Measurements from ENCODE around the gene BACH2. TPM values are rescaled to one million over a fixed set of nuclear protein-coding genes. Genes with fewer than 3 reads are reported as not detected.
"Not testable (repeated sequence)": the region's sequence is repeated elsewhere in the genome, so short reads cannot be mapped to it uniquely, and the experiment has no call there.

BACH2 gene
- polyA plus RNA-seq, 1 donor = 4.9 TPM

GRCh38 chr6:89971338-89972024, 325.2 kb downstream of the BACH2 start:
- DNase-seq (ENCODE audit: low read depth) = not testable (repeated sequence)

- no peak for DNase-seq (ENCODE audit: low read depth)
Measured at GRCh38 chr6:89970609-89971337, 325.9 kb downstream of the BACH2 start.

GRCh38 chr6:89970072-89970471, 326.6 kb downstream of the BACH2 start:
- no peak for DNase-seq (ENCODE audit: low read depth)

GRCh38 chr6:89966913-89967312, 329.7 kb downstream of the BACH2 start:
- no peak for DNase-seq (ENCODE audit: low read depth)

GRCh38 chr6:89966228-89966544, 330.5 kb downstream of the BACH2 start:
- DNase-seq (ENCODE audit: low read depth) = no peak

- DNase-seq (ENCODE audit: low read depth) = no peak
Measured at GRCh38 chr6:89965441-89966227, 331.0 kb downstream of the BACH2 start.

- no peak for DNase-seq (ENCODE audit: low read depth)
Measured at GRCh38 chr6:89963391-89963790, 333.3 kb downstream of the BACH2 start.

- DNase-seq (ENCODE audit: low read depth) = no peak
Measured at GRCh38 chr6:89961481-89961880, 335.2 kb downstream of the BACH2 start.

- no peak for DNase-seq (ENCODE audit: low read depth)
Measured at GRCh38 chr6:89959883-89960282, 336.8 kb downstream of the BACH2 start.

GRCh38 chr6:89956182-89956581, 340.5 kb downstream of the BACH2 start:
- DNase-seq (ENCODE audit: low read depth) = no peak

- DNase-seq (ENCODE audit: low read depth) = no peak
Measured at GRCh38 chr6:89955364-89955763, 341.3 kb downstream of the BACH2 start.

- DNase-seq (ENCODE audit: low read depth) = no peak
Measured at GRCh38 chr6:89954721-89955148, 341.9 kb downstream of the BACH2 start.

- DNase-seq (ENCODE audit: low read depth) = no peak
Measured at GRCh38 chr6:89952686-89953085, 344.0 kb downstream of the BACH2 start.

- DNase-seq (ENCODE audit: low read depth) = no peak
Measured at GRCh38 chr6:89952105-89952671, 344.5 kb downstream of the BACH2 start.

- DNase-seq (ENCODE audit: low read depth) = no peak
Measured at GRCh38 chr6:89951574-89952104, 345.0 kb downstream of the BACH2 start.

GRCh38 chr6:89950879-89951391, 345.7 kb downstream of the BACH2 start:
- DNase-seq (ENCODE audit: low read depth) = no peak

GRCh38 chr6:89950446-89950845, 346.2 kb downstream of the BACH2 start:
- no peak for DNase-seq (ENCODE audit: low read depth)

- DNase-seq (ENCODE audit: low read depth) = no peak
Measured at GRCh38 chr6:89948876-89949275, 347.8 kb downstream of the BACH2 start.

- no peak for DNase-seq (ENCODE audit: low read depth)
Measured at GRCh38 chr6:89944826-89945407, 351.7 kb downstream of the BACH2 start.

GRCh38 chr6:89944181-89944755, 352.4 kb downstream of the BACH2 start:
- no peak for DNase-seq (ENCODE audit: low read depth)

- DNase-seq (ENCODE audit: low read depth) = no peak
Measured at GRCh38 chr6:89942601-89943000, 354.0 kb downstream of the BACH2 start.

All from forelimb muscle (tissue), 1 donor.